GM18498 (cell line): ENCODE results near the gene AGFG2.

Source experiments
- ATAC-seq: cut with Tn5 transposase; IDR thresholded peaks from one replicate; pipeline ENCODE4 v1.9.1; 2021; ENCODE audit warnings: mild to moderate bottlenecking, moderate library complexity; ENCODE audit not compliant: unreplicated experiment

AGFG2 gene

GRCh38 chr7:100570954-100571828 is 32.2 kb downstream of the AGFG2 start:
- ATAC-seq: no peak

- ATAC-seq: no peak
Measured at GRCh38 chr7:100571829-100572116, 32.8 kb downstream of the AGFG2 start.

GRCh38 chr7:100572281-100572948 is 33.4 kb downstream of the AGFG2 start:
- no peak for ATAC-seq

DNA sequence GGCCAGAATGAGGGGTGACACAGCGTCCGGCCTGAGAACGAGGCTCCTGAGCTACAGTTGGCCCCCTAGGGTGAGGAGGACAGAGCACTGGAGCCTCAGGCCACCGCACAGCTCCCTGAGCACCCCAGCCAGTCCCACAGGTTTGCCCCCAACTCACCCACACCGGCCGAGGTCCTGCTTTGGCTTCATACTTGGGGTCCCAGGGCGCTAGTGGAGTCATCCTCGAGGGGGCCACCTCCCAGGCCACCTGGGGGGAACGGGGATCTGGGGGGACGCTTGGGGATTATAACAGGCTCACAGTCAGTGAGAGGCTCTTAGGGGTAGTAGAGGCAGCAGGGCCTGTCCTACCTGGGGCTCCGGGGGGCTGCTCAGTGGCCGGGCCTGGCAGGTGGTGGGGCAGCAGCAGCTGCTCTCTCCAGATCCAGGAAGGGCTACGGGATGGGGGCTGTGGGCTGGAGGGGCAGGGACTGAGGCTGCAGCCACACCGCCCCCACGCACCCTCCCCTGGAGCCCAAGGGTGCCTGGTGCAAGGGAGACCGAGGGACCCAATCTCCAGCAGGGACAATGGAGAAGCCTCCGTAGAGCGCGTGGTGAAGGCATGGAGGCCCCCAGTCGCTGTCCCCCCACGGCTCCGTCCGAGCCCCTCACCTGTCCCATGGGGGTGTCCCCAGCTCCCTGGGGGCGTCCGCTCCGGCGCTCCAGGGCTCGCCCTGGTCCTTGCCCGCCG is 34.1 kb downstream of the AGFG2 start:
- no peak for ATAC-seq

DNA sequence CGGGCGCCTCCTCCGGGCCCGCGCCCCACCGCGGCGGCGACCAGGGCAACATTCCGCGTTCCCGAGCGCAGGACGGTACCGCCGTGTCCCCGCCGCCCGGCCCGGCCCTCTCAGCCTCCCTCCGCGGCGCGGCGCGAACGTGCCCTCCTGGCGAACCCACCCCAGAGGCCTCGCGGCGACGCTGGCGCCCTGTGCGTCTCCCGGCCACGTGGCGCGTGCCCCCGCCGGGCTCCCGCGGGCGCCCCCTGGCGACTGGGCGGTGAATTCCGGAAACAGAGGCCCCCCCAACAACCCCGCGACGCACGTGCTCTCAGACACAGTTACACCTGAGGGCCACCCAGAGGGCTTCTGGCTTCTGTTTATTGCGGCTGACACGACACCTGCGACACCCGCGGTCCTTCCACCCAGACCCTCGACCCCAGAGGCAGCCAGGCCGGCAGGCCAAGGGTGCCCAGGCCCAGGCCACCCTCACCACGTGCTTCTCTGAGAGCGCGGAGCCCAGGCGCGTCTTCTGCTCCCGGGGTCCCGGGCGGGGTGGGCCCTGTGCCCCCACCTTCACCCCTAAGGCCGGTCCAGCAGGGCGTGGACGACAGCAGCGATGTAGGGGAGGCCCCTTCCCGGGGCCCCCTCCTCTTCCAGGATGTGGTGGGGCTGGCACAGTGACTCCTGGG is 34.8 kb downstream of the AGFG2 start, which contains the start of gene SAP25:
Gene SAP25 (minus strand): TSS at position 210 of the 671 bp plus-strand sequence. CDS start 158 bp downstream, at position 52.
- no peak for ATAC-seq

- ATAC-seq: no peak
Measured at GRCh38 chr7:100574362-100575205, 35.6 kb downstream of the AGFG2 start.

- no peak for ATAC-seq
Measured at GRCh38 chr7:100575206-100575631, 36.2 kb downstream of the AGFG2 start.

DNA sequence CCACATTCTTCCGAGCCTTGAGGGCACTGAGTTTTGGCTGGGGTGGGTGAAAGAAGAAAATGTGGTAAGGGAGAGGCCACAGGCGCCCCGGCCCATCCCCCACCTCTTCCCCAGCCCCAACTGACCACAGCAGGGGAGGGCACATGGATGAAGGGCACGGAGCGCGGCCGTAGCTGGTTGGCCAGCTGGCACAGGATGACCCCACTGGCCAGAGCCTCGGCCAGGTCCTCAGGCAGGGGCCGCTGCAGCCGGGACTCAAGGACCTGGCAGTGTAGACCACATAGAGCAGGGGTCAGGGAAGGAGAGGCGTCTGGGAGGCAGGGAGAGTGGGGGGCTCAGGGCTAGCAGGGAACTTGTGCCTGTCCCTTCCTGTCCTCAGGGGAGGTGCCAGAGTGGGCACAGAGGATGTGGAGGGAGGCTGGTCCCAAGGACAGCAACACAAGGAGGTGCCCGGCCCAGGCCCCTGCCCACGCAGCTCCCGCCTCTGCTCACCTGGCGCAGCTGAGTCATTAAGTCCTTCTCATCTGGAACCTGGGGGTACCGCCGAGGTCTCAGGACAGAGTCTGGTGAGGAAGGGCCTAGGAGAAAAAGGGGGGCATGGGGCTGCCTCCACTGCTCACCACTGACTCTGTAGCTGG is 36.9 kb downstream of the AGFG2 start:
- no peak for ATAC-seq

GRCh38 chr7:100576384-100576993 is 37.5 kb downstream of the AGFG2 start:
- ATAC-seq: no peak

DNA sequence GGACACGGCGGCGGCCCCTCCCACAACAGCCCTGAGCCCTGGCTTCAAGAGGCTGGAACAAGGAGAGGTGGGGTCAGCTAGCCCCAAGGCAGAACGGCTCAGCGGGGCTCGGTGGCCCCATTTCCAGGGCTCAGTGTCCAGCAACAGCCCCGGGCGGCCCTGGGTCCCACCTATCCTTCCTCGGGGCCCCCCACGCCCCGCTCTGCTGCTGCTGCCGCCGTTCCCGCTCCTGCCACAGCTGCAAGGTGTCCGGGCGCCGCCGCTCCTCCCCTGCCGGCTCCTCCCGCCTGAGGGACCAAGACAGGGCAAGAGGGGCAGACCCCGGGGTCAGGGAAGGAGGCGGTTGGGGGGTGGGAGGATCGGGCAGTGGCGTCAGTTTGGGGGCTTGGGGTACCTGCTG is 38.1 kb downstream of the AGFG2 start:
- ATAC-seq: no peak

- no peak for ATAC-seq
Measured at GRCh38 chr7:100577507-100577906, 38.5 kb downstream of the AGFG2 start.

GRCh38 chr7:100578246-100579183 is 39.5 kb downstream of the AGFG2 start:
- no peak for ATAC-seq

DNA sequence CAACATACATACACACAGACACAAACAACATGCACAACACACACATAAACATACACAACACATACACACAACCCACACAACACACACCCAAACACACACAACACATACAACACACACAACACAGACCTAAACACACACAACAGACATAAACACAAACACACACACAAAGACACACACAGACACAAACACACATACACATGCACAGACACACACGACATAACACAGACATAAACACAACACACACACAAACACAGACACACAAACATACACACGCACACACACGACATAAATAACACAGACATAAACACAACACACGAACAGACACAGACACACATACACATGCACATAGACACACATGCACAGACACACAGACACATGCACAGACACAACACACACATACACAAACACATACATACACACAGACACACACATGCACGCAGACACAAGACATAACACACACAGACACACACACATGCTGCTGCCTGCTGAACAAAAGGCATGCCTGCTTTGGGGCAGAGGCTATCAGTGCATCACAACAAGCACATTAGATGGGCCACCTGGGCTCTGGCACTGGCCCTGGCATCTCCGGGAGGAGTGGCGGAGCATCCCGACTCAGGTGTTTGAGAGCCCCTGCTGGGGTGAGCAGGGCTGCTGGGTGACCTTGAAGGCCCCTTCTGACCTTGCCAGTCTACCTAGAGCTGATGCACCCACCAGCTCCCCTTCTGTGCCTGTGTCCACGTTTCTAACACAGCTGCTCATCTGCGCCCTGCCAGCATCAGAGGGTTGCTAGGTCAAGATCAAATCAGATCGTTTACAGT is 41.7 kb downstream of the AGFG2 start:
- no peak for ATAC-seq

- ATAC-seq: no peak
Measured at GRCh38 chr7:100582041-100582579, 43.1 kb downstream of the AGFG2 start.

DNA sequence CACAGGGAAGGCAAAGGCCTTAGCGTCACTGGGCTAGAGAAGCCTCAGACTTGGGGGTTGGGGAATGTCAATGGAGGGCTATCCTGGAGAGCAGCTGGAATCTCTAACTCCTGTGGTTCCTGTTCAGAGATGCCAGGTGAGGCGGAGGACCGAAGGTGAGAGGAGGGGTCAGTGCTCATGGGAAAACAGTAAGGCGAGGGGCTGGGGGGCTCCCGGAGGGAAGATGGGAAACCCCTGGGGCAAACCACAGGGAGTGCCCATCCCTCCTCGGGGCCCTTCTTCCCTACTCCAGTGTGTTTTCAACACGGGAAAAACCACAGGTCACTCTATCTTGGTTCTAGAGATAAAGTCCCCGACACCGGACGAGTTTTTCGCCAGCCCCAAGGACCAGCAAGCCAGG is 43.6 kb downstream of the AGFG2 start:
- ATAC-seq: no peak

- ATAC-seq: no peak
Measured at GRCh38 chr7:100583132-100584053, 44.4 kb downstream of the AGFG2 start.
